CD8-positive, alpha-beta memory T cell (primary cell): ENCODE measurements around the gene C1QTNF1. TPM values are rescaled to one million over a fixed set of nuclear protein-coding genes. Genes with fewer than 3 reads are reported as not detected.
A peak's percentile ranks its signal among the peaks of the same experiment; 100 is the strongest.

Source experiments
- CTCF ChIA-PET: fragments of 350-600 bp; sonication (Branson Sonifier 250); formaldehyde crosslinking; loops from one replicate; lab custom pipeline; 2021; ENCODE audit warnings: antibody characterized with exemption; lab: Charles Lee
- POLR2A ChIA-PET: fragments of 350-600 bp; sonication (Branson Sonifier 250); formaldehyde crosslinking; loops from one replicate; lab custom pipeline; 2021; ENCODE audit warnings: antibody characterized with exemption; lab: Charles Lee
- DNase-seq, 5 donors: peaks; one replicate each; pipeline versions ENCODE4 v3.0.0 to v3.0.0-alpha.2; 2020 to 2022; ENCODE audit warnings: mixed read lengths in 1 of 5
- H3K27ac ChIP-seq: one replicate; pipeline ENCODE4 v1.7.0; 2013; ENCODE audit warnings: low read depth, mild to moderate bottlenecking, low read length, moderate library complexity
- H3K27me3 ChIP-seq: 2 replicates; pipeline ENCODE4 v1.7.0; 2013; ENCODE audit warnings: low read length, mild to moderate bottlenecking; ENCODE audit not compliant: insufficient read depth, poor library complexity, severe bottlenecking
- H3K36me3 ChIP-seq: 2 replicates; pipeline ENCODE4 v1.7.0; 2013; ENCODE audit warnings: mild to moderate bottlenecking, low read length, moderate library complexity; ENCODE audit not compliant: insufficient read depth
- H3K4me1 ChIP-seq: 2 replicates; pipeline ENCODE4 v1.7.0; 2013; ENCODE audit warnings: mild to moderate bottlenecking, low read length, moderate library complexity; ENCODE audit not compliant: insufficient read depth
- H3K4me3 ChIP-seq: 2 replicates; pipeline ENCODE4 v1.7.0; 2013; ENCODE audit warnings: mild to moderate bottlenecking, low read length
- H3K9me3 ChIP-seq: 2 replicates; pipeline ENCODE4 v1.7.0; 2013; ENCODE audit warnings: mild to moderate bottlenecking, low read length
- H3K27ac Mint-ChIP-seq, 8 donors: one replicate each; pipeline ENCODE4 v1.8.0; 2020 to 2021; ENCODE audit warnings: mixed read lengths in 8 of 8, mild to moderate bottlenecking in 6 of 8, inconsistent platforms in 3 of 8, moderate library complexity in 3 of 8
- H3K27me3 Mint-ChIP-seq, 2 donors: one replicate each; pipeline ENCODE4 v1.8.0; 2020 to 2021; ENCODE audit warnings: mixed read lengths in 2 of 2, mild to moderate bottlenecking in 1 of 2, moderate library complexity in 1 of 2
- H3K36me3 Mint-ChIP-seq, 3 donors: one replicate each; pipeline ENCODE4 v1.8.0; 2020 to 2021; ENCODE audit warnings: mixed read lengths in 3 of 3, inconsistent platforms in 1 of 3, mild to moderate bottlenecking in 1 of 3
- H3K4me1 Mint-ChIP-seq, 3 donors: one replicate each; pipeline ENCODE4 v1.8.0; 2020 to 2021; ENCODE audit warnings: mixed read lengths in 3 of 3, inconsistent platforms in 1 of 3, mild to moderate bottlenecking in 1 of 3
- H3K4me3 Mint-ChIP-seq, 7 donors: one replicate each; pipeline ENCODE4 v1.8.0; 2020 to 2021; ENCODE audit warnings: mixed read lengths in 7 of 7, mild to moderate bottlenecking in 6 of 7, moderate library complexity in 4 of 7, inconsistent platforms in 2 of 7
- H3K9me3 Mint-ChIP-seq, 5 donors: one replicate each; pipeline ENCODE4 v1.8.0; 2020 to 2022; ENCODE audit warnings: mixed read lengths in 5 of 5, mild to moderate bottlenecking in 3 of 5, moderate library complexity in 2 of 5, inconsistent platforms in 1 of 5
- polyA plus RNA-seq: library from polyadenylated mRNA; unstranded; fragments of 300-500 nt; fragmentation: Illumina TruSeq; gene quantifications from one replicate; pipeline ENCODE4 v1.2.3, GENCODE V29; 2021
- total RNA-seq, 2 experiments: library from RNA; stranded (reverse); gene quantifications; one replicate each; pipeline ENCODE4 v1.2.3, GENCODE V29; 2021

The C1QTNF1 gene
- total RNA-seq (under 1 TPM in 1 of 2 experiments, not detected in 1; 0.22 TPM), polyA plus RNA-seq (not detected)

GRCh38 chr17:79023886-79024771 lies at the start of gene C1QTNF1:
TSS of gene C1QTNF1 (plus strand) at chr17:79024169. CDS start at chr17:79043969, 19,800 bp downstream.
- Mint-ChIP-seq H3K4me3 (peak within 1 kb of the TSS; percentile 83 to 93 (median 88)), H3K27me3 (peaks cover 14 to 46% of the 10 kb centered on the region in 2 donors)

GRCh38 chr17:78974635-78975591 lies 49.1 kb upstream of the C1QTNF1 start:
- H3K4me1 ChIP-seq = peaks cover 12% of the 10 kb centered on the region
- no peak overlapping the region for H3K4me3 Mint-ChIP-seq
- no peak overlapping the region for H3K4me3 ChIP-seq
- H3K27me3 ChIP-seq = no peaks in the 10 kb centered on the region
- H3K27me3 Mint-ChIP-seq = no peaks in the 10 kb centered on the region
- no peaks in the 10 kb centered on the region for H3K36me3 ChIP-seq
- peaks cover 5 to 20% (median 16%) of the 10 kb centered on the region in 3 donors for H3K4me1 Mint-ChIP-seq
- H3K9me3 ChIP-seq = no peaks in the 10 kb centered on the region
- CTCF ChIA-PET = interaction anchor here (0.6 to 1.3 kb wide), 3 partner anchors 8 to 134 kb away, joined by 3 read pairs; no protein-coding TSS in a partner anchor
- no peak overlapping the region for H3K27ac Mint-ChIP-seq
- no peak overlapping the region for H3K27ac ChIP-seq
- H3K36me3 Mint-ChIP-seq = no peaks in the 10 kb centered on the region
- DNase-seq = peak in 1 of 5 donors; percentile 44
- POLR2A ChIA-PET = no interaction called here
- H3K9me3 Mint-ChIP-seq = no peaks in the 10 kb centered on the region

More at GRCh38 chr17:79023886-79024771, at the start of gene C1QTNF1:
- Histone ChIP-seq H3K9me3 (no peaks in the 10 kb centered on the region), H3K27ac (no peak within 1 kb of the TSS), H3K4me1 (peaks cover 4% of the 10 kb centered on the region), H3K36me3 (no peaks in the 10 kb centered on the region), H3K4me3 (peak within 1 kb of the TSS; percentile 51), H3K27me3 (peaks cover 11% of the 10 kb centered on the region)
- Mint-ChIP-seq H3K27ac (peak within 1 kb of the TSS in 6 of 8 donors; percentile 19 to 54 (median 46)), H3K4me1 (peaks cover 8 to 12% (median 9%) of the 10 kb centered on the region in 3 donors), H3K9me3 (no peaks in the 10 kb centered on the region), H3K36me3 (no peaks in the 10 kb centered on the region)
- ChIA-PET CTCF (no interaction called here), POLR2A (no interaction called here)
- DNase-seq = peak; percentile 18 to 62 (median 35)

- Mint-ChIP-seq H3K9me3 (no peaks in the 10 kb centered on the region), H3K36me3 (no peaks in the 10 kb centered on the region), H3K27me3 (peaks cover 0 to 3% of the 10 kb centered on the region in 2 donors), H3K4me1 (peaks cover 0 to 15% (median 10%) of the 10 kb centered on the region in 3 donors), H3K27ac (no peak overlapping the region), H3K4me3 (peak overlapping the region in 1 of 7 donors; percentile 41)
- Histone ChIP-seq H3K4me3 (no peak overlapping the region), H3K36me3 (no peaks in the 10 kb centered on the region), H3K9me3 (no peaks in the 10 kb centered on the region), H3K27ac (no peak overlapping the region), H3K27me3 (no peaks in the 10 kb centered on the region), H3K4me1 (peaks cover 3% of the 10 kb centered on the region)
- DNase-seq = no peak
- POLR2A ChIA-PET = no interaction called here
- CTCF ChIA-PET = no interaction called here
Observed at GRCh38 chr17:78976907-78977680, 46.9 kb upstream of the C1QTNF1 start.

DNA sequence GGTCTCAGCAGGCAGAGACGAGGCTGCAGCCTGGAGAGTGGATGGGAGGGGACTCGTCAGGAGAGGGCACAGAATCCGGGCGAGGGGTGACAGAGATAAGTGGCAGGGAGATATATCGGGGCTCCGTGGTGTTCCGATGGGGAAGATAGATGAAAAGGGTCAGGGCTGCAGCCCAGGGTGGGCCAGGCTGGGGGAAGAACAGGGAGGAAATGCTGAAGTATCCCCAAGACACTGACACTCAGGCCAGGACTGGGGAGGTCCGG lies 46.4 kb upstream of the C1QTNF1 start:
- peaks cover 0 to 15% (median 10%) of the 10 kb centered on the region in 3 donors for H3K4me1 Mint-ChIP-seq
- H3K27me3 ChIP-seq = no peaks in the 10 kb centered on the region
- no peak overlapping the region for H3K27ac Mint-ChIP-seq
- ChIA-PET CTCF (no interaction called here), POLR2A (no interaction called here)
- peak overlapping the region in 1 of 7 donors; percentile 41 for H3K4me3 Mint-ChIP-seq
- DNase-seq = no peak
- no peaks in the 10 kb centered on the region for H3K9me3 Mint-ChIP-seq
- no peak overlapping the region for H3K4me3 ChIP-seq
- H3K36me3 Mint-ChIP-seq = no peaks in the 10 kb centered on the region
- H3K36me3 ChIP-seq = no peaks in the 10 kb centered on the region
- peaks cover 0 to 3% of the 10 kb centered on the region in 2 donors for H3K27me3 Mint-ChIP-seq
- no peaks in the 10 kb centered on the region for H3K9me3 ChIP-seq
- peaks cover 3% of the 10 kb centered on the region for H3K4me1 ChIP-seq
- no peak overlapping the region for H3K27ac ChIP-seq

DNA sequence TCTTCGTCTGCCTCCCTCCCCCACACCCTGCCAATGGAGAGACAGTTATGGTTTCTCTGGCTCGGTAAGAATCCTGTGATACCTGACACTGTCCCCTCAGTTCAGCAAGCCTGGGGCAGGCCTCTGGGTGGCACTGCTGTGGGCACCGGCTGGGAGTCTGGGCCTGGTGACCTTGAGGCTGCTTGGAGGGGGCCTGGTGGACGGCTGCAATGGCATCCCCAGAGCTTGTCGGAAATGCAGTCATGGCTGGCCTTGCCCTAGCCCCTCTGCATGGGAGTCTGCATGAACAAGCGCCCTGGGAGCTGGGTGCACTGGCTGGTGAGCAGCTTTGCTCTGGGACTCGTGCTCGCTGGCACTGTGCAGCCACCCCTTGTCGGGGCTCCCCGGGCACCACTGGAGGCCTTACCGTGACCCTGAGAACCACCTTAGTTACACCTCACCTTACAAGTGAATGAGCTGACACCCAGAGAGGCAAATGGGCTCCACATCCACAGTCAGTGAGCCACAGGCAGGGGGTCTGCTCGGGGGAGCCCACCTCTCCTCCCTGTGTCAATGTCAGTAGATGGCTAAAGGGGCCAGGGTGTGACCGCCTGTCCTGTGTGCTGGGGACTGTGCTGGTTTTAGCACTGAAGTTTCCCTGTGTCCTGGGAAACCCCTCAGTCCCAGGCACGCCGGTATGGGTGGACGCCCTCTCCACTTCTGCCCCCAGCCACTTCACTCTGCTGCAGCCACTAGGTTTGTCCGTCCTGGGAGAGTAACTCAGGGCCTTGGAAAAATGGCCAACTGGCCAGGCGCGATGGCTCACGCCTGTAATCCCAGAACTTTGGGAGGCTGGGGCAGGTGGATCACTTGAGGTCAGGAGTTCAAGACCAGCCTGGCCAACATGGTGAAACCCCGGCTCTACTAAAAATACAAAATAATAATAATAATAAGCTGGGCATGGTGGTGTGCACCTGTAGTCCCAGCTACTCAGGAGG lies 45.7 kb upstream of the C1QTNF1 start:
- Histone ChIP-seq H3K9me3 (no peaks in the 10 kb centered on the region), H3K4me1 (peaks cover 3% of the 10 kb centered on the region), H3K27me3 (no peaks in the 10 kb centered on the region), H3K27ac (no peak overlapping the region), H3K4me3 (no peak overlapping the region), H3K36me3 (no peaks in the 10 kb centered on the region)
- H3K4me3 Mint-ChIP-seq = peak overlapping the region in 2 of 7 donors; percentile 15 to 34
- no peaks in the 10 kb centered on the region for H3K9me3 Mint-ChIP-seq
- DNase-seq = no peak
- peaks cover 2 to 3% of the 10 kb centered on the region in 2 donors for H3K27me3 Mint-ChIP-seq
- H3K36me3 Mint-ChIP-seq = no peaks in the 10 kb centered on the region
- H3K27ac Mint-ChIP-seq = peak overlapping the region in 1 of 8 donors; percentile 64
- ChIA-PET CTCF (interaction anchor here (1.3 to 3.3 kb wide), 2 partner anchors 7 to 112 kb away, joined by 5 to 12 read pairs; no protein-coding TSS in a partner anchor), POLR2A (no interaction called here)
- peaks cover 0 to 15% (median 10%) of the 10 kb centered on the region in 3 donors for H3K4me1 Mint-ChIP-seq

DNA sequence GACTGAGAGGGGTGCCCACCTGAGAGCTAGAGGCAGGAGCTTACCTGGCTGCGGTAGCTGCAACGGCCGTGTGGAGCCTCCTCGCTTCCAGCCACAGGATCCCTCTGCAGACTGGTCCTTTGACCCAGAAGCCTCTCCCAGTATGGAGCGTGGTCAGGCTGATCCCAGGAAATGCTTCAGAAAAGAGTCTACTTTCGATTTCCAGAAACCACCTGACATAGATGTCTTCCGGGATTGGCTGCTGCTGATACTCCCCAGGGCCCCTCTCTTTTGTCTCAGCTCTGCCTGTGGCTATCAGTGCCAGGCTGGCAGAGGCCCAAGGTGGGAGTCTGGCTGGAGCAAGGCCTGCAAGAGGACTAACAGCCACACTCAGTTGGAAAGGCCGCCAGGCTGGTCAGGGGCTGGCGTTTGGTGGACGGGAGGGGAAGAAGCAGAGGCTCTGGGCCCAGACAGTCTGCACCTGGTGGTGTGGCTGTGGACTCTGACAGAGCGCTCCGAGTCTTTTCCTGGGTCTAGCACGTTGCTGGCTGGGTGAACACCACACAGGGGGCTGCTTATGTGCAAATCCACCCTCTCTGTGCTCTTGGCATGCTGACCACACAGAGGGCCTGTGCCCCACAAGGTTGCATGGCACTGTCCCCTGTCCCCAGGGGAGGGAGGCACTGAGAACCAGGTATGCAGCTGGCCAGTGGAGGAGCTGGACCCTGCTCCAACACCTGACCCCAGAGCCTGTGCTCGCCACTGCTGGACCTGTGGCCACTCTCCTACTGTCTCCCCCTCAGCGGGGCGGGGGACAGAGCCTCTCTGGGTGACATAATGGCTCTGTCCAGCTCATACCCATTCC lies 44.0 kb upstream of the C1QTNF1 start, which contains the start of gene LGALS3BP:
TSS of gene LGALS3BP (minus strand) at position 144 of the 844 bp plus-strand sequence. CDS start 2,732 bp downstream, outside the sequence.
- no peaks in the 10 kb centered on the region for H3K9me3 ChIP-seq
- no peaks in the 10 kb centered on the region for H3K9me3 Mint-ChIP-seq

More for the DNA sequence above, 44.0 kb upstream of the C1QTNF1 start, which contains the start of gene LGALS3BP:
- Histone ChIP-seq H3K4me1 (peaks cover 3% of the 10 kb centered on the region), H3K27ac (no peak within 1 kb of the TSS), H3K4me3 (peak within 1 kb of the TSS; percentile 58), H3K36me3 (no peaks in the 10 kb centered on the region), H3K27me3 (no peaks in the 10 kb centered on the region)
- no peaks in the 10 kb centered on the region for H3K36me3 Mint-ChIP-seq
- peak in 2 of 5 donors; percentile 44 to 52 for DNase-seq
- H3K27ac Mint-ChIP-seq = peak within 1 kb of the TSS in 5 of 8 donors; percentile 10 to 86 (median 69)
- peak within 1 kb of the TSS; percentile 42 to 78 (median 61) for H3K4me3 Mint-ChIP-seq
- H3K4me1 Mint-ChIP-seq = peaks cover 0 to 15% (median 10%) of the 10 kb centered on the region in 3 donors
- ChIA-PET POLR2A (no interaction called here), CTCF (interaction anchor here (1.6 to 3.3 kb wide), 2 partner anchors 9 to 16 kb away, joined by 5 to 12 read pairs; no protein-coding TSS in a partner anchor)
- H3K27me3 Mint-ChIP-seq = peaks cover 2 to 3% of the 10 kb centered on the region in 2 donors
